ENCODE results near the gene HMCN1. TPM values are rescaled to one million over a fixed set of nuclear protein-coding genes. Genes with fewer than 3 reads are reported as not detected.

Gene HMCN1
- polyA plus RNA-seq, 1 of the 3 experiments (the other 2 are of a cell fraction), result 59.5 TPM

DNA sequence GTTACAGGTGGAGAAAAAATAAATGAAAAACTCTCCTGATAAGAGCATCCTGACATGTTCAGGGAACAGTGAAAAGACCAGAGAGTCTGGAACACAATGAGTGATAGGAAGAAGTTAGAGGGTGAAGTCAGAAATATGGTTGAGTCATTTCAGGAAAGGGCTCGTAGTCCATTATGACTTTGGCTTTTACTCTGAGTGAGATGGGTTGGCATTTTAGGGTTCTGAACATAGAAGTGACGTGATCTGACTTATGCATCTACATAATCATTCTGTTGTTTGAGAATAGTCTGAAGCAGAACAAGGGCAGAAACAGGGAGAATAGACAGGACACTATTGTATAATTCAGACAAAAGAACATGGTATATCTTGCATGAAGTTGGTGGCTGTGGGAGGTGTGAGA is 5.8 kb downstream of the HMCN1 start:
- CTCF ChIA-PET, result no interaction called here
- Histone ChIP-seq H3K27me3 (ENCODE audit: insufficient read depth) (peaks cover 4% of the 10 kb centered on the region; the same call in 1 of the 2 replicates), H3K4me2 (no peak overlapping the region), H4K20me1 (ENCODE audit: insufficient read depth) (no peaks in the 10 kb centered on the region), H3K4me3 (ENCODE audit: low read depth in 2 of 2, low read length in 1 of 2) (no peak overlapping the region), H3K9ac (no peak overlapping the region), H3K36me3 (replicated peaks in 1 of 2; ENCODE audit: control insufficient read depth in 1 of 2, insufficient read depth in 2 of 2, low read length in 1 of 2) (no peaks in the 10 kb centered on the region), H3F3A (replicated peaks; ENCODE audit: insufficient read depth) (no peaks in the 10 kb centered on the region), H3K9me3 (no peaks in the 10 kb centered on the region), H3K79me2 (ENCODE audit: insufficient read depth) (peaks cover 19% of the 10 kb centered on the region), H3K4me1 (ENCODE audit: control insufficient read depth in 1 of 2, insufficient read depth in 2 of 2, low read depth in 1 of 2, low read length in 1 of 2) (0 out of 4 replicates have a peak, but pooled peaks cover 0 to 5% of the 10 kb centered on the region in 2 experiments), H3K27ac (ENCODE audit: low read depth in 2 of 2, low read length in 1 of 2) (no peak overlapping the region), H3K9me2 (no peaks in the 10 kb centered on the region), H2AFZ (ENCODE audit: low read depth) (no peak overlapping the region)
- no peak for DNase-seq
- TF ChIP-seq, protein P1, sequence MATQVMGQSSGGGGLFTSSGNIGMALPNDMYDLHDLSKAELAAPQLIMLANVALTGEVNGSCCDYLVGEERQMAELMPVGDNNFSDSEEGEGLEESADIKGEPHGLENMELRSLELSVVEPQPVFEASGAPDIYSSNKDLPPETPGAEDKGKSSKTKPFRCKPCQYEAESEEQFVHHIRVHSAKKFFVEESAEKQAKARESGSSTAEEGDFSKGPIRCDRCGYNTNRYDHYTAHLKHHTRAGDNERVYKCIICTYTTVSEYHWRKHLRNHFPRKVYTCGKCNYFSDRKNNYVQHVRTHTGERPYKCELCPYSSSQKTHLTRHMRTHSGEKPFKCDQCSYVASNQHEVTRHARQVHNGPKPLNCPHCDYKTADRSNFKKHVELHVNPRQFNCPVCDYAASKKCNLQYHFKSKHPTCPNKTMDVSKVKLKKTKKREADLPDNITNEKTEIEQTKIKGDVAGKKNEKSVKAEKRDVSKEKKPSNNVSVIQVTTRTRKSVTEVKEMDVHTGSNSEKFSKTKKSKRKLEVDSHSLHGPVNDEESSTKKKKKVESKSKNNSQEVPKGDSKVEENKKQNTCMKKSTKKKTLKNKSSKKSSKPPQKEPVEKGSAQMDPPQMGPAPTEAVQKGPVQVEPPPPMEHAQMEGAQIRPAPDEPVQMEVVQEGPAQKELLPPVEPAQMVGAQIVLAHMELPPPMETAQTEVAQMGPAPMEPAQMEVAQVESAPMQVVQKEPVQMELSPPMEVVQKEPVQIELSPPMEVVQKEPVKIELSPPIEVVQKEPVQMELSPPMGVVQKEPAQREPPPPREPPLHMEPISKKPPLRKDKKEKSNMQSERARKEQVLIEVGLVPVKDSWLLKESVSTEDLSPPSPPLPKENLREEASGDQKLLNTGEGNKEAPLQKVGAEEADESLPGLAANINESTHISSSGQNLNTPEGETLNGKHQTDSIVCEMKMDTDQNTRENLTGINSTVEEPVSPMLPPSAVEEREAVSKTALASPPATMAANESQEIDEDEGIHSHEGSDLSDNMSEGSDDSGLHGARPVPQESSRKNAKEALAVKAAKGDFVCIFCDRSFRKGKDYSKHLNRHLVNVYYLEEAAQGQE (IDR thresholded peaks at IDR 0.05; ENCODE audit: low read depth, low read length), result no peak
- TF ChIP-seq, protein P2, sequence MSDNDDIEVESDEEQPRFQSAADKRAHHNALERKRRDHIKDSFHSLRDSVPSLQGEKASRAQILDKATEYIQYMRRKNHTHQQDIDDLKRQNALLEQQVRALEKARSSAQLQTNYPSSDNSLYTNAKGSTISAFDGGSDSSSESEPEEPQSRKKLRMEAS (IDR thresholded peaks at IDR 0.05; ENCODE audit: low read depth), result no peak
- TF ChIP-seq POLR2AphosphoS5 (IDR thresholded peaks at IDR 0.05; ENCODE audit: low read depth, low read length), result no peak
- TF ChIP-seq GABPA (IDR thresholded peaks at IDR 0.05; ENCODE audit: low read depth), result no peak
- no peak for TF ChIP-seq NRF1 (IDR thresholded peaks at IDR 0.05; ENCODE audit: low read depth, low read length)
- no peak for TF ChIP-seq EP300 (IDR thresholded peaks at IDR 0.05; ENCODE audit: borderline replicate concordance in 1 of 2, low read depth in 1 of 2, low read length in 1 of 2)
- no peak for TF ChIP-seq GATA2 (CRISPR knock-in tag; IDR thresholded peaks at IDR 0.05)
- TF ChIP-seq NFIC (IDR thresholded peaks at IDR 0.05; ENCODE audit: borderline replicate concordance), result no peak
- TF ChIP-seq TEAD4 (IDR thresholded peaks at IDR 0.05; ENCODE audit: borderline replicate concordance, insufficient read depth), result no peak
- no peak for TF ChIP-seq EZH2phosphoT487 (IDR thresholded peaks at IDR 0.05; ENCODE audit: borderline replicate concordance, low read depth)
- TF ChIP-seq, protein P3, sequence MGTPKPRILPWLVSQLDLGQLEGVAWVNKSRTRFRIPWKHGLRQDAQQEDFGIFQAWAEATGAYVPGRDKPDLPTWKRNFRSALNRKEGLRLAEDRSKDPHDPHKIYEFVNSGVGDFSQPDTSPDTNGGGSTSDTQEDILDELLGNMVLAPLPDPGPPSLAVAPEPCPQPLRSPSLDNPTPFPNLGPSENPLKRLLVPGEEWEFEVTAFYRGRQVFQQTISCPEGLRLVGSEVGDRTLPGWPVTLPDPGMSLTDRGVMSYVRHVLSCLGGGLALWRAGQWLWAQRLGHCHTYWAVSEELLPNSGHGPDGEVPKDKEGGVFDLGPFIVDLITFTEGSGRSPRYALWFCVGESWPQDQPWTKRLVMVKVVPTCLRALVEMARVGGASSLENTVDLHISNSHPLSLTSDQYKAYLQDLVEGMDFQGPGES (IDR thresholded peaks at IDR 0.05; ENCODE audit: low read depth, low read length), result no peak
- no peak for TF ChIP-seq RAD21 (IDR thresholded peaks at IDR 0.05; ENCODE audit: low read length)
- no peak for TF ChIP-seq PBX3 (IDR thresholded peaks at IDR 0.05)
- no peak for TF ChIP-seq MXI1 (IDR thresholded peaks at IDR 0.05; ENCODE audit: low read depth, low read length)
- no peak for TF ChIP-seq RFX5 (IDR thresholded peaks at IDR 0.05; ENCODE audit: low read length)
- TF ChIP-seq, protein P4, sequence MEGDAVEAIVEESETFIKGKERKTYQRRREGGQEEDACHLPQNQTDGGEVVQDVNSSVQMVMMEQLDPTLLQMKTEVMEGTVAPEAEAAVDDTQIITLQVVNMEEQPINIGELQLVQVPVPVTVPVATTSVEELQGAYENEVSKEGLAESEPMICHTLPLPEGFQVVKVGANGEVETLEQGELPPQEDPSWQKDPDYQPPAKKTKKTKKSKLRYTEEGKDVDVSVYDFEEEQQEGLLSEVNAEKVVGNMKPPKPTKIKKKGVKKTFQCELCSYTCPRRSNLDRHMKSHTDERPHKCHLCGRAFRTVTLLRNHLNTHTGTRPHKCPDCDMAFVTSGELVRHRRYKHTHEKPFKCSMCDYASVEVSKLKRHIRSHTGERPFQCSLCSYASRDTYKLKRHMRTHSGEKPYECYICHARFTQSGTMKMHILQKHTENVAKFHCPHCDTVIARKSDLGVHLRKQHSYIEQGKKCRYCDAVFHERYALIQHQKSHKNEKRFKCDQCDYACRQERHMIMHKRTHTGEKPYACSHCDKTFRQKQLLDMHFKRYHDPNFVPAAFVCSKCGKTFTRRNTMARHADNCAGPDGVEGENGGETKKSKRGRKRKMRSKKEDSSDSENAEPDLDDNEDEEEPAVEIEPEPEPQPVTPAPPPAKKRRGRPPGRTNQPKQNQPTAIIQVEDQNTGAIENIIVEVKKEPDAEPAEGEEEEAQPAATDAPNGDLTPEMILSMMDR (IDR thresholded peaks at IDR 0.05), result no peak
- TF ChIP-seq YY1 (IDR thresholded peaks at IDR 0.05; ENCODE audit: low read depth), result no peak
- TF ChIP-seq RCOR1 (IDR thresholded peaks at IDR 0.05; ENCODE audit: low read length), result no peak
- no peak for TF ChIP-seq TCF12 (IDR thresholded peaks at IDR 0.05)
- no peak for TF ChIP-seq SMC3 (IDR thresholded peaks at IDR 0.05; ENCODE audit: low read depth, low read length)
- 7% methylated on average over 2 of the region's 2 CpGs for WGBS (ENCODE audit: low lambda C conversion rate)
- POLR2A ChIA-PET, result no interaction called here
